ENCODE measurements around the gene CLCF1. TPM values are rescaled to one million over a fixed set of nuclear protein-coding genes. Genes with fewer than 3 reads are reported as not detected.

The CLCF1 gene
- total RNA-seq, 1 donor, result 0.81 TPM

DNA sequence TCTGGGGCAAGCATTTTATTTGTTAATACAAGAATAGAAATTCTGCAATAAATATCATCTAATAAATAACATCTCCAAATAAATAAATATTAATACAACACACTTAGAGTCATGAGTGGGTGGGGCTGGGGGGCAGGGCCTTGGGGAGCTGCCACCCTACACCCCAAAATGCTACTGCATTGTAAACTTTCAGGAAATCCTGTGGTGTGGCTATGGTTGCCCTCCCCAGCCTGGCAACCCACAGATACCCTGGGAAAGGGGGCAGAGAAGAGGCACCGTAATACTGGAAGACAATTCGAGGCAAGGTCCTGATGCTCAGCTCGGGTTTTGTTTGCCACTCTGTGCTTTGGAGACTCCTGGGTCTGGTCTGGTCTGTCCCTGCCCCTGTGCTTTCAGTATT is 9.2 kb downstream of the CLCF1 start:
- DNase-seq (ENCODE audit: low read depth in 2 of 3, low spot score in 2 of 3), result no peak

DNA sequence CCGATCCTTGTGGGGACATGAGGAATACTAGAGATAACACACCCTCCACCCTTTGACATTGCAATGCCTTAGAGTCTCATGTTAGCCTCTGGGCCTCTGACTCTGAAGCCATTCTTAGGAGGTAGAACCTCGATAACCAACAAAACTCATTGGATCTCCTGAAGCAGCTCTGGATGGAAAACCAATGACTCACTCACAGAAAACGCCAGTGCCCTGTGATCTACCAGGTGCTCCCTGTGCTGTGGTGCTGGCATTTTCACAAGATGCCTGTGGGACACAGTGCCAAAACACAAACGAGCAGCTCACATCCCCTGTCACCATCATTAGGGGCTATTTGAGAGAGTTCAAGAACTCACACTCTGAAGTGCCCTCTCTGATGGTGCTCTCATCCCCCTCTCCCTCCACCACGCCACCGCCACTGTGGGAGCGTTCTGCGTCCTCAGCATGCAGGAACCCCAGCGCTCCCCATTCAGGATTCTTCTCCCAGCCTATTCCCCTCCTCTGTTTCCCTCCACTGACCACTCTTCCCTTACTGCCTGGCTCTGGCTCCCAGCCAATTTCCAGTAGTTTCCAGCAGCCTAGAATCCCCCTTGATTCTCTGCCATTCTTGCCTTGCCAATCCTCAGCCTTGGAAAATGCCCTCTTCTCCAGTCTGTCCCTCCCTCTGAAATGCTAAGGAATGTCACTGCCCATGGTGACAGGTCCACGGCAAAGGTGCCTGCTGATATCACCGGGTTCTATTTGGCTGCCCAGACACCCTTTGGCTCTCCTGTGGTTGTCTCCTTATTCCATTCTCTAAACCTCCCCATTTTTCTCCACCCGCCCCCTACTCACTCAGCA is 15.3 kb downstream of the CLCF1 start:
- no peak for DNase-seq (ENCODE audit: low read depth in 2 of 3, low spot score in 2 of 3)

DNA sequence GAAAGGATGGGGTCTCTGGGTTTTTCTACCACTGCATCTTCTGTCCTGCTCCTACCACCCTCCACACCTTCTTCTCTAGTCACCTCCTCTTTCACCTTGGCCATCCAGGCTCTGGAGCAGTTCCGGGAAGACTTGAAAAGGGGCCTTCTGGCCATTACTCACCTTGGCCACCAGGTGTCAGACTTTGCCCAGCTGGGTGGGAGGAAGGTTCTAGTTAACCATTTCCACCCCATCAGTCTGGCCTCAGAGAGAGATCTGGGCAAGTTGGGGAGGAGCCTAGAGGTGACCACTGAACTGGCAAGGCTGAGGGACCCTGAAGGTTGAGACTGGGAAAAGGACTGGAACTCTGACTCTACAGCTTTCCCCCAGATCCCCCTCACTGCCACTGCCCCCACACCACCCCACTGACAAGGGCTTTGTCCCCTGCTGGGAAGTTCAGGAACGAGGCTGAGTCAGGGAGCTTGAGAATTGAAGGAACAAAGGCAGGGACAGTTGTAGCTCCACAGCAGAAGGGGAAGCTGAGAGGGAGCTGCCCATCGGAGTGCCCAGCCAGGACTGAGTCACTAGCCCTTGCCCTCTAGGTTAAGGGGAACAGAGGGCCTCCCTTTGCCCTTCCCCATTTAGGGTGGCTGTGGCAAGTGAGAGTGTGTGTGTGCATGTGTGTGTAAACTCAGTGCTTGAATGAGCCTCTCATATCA is 16.4 kb downstream of the CLCF1 start:
- peak in 2 of 3 donors; percentile 65 to 78 for DNase-seq (ENCODE audit: low read depth in 2 of 3, low spot score in 2 of 3)

DNA sequence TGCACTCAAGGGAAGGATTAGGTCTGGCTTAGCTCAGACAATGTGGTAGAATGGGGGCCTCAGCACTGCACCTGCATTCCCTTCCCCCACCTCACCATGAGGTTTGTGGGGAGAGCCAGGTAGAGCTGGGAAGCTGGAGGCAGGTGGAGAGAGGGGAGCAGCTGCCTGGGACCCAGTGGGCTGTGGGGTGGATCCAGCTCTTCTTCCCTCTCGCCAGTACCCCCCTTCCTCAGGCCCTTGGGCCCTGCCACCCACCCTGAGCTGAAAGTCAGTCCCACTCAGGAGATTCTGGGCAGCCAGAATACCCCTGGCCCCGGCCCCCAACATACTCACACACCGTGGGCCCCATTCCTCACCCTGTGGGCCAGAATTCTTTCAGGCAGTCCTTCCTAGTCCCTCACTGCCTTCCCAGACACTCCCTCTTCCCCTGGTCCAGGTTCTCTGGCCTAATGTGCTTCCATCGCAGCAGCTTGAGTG is 17.0 kb downstream of the CLCF1 start:
- no peak for DNase-seq (ENCODE audit: low read depth in 2 of 3, low spot score in 2 of 3)

DNA sequence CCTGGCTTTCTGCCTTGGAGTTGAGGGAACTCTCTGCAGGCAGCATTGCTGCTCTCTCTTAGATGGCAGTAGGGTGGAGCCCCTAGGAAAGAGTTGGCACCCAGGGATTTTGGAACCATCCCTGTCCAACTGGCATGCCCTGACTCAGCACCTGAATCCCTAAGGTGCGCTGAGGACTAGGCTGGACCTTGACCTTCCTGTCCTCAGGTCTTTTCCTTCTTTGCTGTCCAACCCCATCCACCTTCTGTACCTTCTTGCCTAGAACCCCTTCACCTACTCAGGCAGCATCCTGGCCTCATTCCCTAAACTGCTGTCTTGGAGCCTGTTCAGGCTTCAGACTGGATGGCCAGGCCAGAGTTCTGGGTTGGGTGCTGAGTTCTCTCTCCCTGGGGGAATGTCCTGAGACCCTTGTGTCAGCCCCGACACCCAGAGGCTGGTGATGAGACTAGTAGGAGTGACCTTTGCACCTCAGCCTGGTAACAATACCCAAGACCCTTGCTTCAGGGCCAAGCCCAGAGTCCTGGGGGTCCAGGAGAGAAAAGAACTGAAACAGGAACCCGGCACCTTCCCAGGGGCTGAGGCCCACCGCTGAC is 17.5 kb downstream of the CLCF1 start:
- no peak for DNase-seq (ENCODE audit: low read depth in 2 of 3, low spot score in 2 of 3)

DNA sequence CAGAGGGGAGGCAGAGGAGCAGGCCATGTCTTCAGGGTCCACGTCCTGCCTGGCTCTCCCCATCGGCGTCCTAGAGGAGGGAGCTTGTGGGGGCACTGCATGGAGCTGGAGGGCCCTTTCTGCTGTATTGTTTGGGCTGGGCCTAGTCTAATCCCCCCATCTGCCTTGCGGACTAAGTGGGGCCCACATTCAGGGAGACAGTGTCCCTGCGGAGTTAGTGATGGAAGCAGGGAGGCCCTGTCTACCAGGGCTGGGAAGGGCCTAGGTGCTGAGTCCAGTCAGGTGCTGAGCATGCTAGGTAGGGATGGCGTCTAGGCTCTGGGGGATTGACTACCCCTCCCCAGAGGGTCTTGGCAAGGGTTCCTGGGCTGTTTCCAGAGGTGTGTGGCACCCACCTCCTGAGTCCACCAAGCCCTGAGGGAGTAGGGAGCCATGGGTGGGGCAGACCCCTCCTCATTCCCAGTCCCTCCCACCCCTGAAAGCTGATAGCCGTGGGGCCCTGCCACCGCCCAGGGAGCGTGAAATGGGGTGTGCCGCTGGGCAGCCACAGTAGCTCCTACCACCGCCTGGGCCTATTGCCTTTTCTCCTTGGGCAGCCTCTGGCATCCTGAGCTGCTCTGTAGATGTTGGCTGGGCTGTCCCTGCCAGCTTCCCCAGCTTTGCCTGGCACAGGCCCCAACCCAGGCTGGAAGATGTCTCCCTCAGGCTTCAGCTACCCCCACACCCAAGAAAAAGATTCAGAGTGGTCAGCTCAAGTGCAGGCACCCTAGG is 18.2 kb downstream of the CLCF1 start:
- DNase-seq (ENCODE audit: low read depth in 2 of 3, low spot score in 2 of 3), result no peak

DNA sequence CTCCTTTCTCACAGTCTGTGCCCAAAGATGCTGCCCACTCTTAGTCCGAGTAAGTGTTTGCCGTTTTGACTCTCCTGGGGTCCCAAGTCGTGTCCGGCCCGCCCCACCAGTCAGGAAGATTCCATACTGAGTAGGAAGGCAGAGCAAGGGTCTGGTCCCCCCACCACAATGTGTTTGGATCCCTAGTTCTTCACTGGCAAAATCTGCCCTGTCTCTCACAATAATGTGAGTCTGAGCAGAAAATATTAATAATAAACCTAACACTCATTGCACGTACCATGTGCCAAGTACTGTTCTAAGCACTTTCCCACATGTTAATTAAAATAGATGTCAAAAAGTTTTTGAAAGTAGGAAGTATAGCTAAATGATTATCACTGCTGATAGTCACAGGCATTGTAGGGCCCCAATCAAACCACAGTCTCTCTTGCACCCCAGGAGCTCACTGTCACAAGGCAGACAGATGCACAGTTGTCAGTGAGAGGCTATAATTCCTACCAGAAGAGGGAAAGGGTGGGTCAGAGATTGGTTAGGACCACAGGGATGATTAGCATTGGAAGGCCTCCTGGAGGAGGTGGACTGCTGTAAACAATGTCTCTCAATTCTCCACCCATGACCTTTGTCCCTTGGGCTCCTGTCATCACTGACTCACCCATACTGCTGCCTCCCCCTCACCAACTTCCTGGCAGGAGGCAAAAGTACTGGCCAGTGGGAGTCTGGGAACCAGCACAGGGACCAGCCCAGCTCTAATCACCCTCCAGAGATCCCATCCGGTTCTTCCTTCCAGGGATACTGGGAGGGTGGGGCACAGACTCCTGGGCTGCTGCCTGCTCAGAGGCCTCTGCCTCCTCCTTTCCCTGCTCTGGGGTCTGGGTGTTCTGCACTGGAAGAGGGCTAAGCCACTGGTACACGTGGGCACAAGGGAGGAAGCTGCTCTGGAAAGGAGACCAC is 19.0 kb downstream of the CLCF1 start:
- DNase-seq (ENCODE audit: low read depth in 2 of 3, low spot score in 2 of 3), result no peak

DNA sequence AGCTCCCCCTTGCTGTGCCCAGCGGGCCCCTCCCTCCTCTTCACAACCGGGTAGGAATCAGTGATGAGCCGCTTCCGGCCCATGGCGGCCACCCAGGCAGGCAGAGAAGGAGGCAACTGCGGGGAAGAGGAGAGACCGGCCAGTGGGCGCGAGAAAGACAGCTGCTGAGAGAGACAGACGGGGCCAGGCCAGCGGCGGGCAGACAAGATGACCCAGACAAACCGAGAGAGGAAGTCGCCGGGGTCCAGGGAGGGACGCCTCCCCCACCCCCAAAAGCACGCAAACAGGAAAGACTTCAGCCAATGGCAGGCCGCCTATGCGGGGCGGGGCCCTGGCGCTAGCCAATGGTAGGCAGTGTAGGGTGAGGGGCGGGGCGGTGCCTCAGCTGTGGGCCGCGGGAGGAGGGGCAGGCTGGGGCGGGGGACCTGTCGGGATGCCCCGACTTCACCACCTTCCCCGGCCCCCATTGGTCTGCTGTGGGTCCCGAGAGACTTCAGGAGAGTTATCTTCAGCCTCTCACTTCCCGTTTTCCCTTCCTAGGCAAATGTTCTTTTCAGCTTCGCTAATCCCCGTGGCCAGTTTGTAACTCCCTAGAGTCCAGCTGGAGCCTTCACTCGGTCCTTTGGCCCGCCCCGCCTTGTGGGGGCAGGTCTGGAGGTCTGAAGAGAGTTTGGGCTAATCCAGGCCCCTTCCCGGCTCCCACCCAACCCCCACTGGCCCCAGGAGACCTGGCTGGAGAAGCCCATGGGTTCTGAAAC is 19.9 kb downstream of the CLCF1 start, which contains the start of gene POLD4:
Gene POLD4, minus strand, starts transcription at position 230 of the 758 bp plus-strand sequence. Its CDS starts 147 bp downstream, at position 83.
- DNase-seq (ENCODE audit: low read depth in 2 of 3, low spot score in 2 of 3), result peak; percentile 82 to 95 (median 92)

DNA sequence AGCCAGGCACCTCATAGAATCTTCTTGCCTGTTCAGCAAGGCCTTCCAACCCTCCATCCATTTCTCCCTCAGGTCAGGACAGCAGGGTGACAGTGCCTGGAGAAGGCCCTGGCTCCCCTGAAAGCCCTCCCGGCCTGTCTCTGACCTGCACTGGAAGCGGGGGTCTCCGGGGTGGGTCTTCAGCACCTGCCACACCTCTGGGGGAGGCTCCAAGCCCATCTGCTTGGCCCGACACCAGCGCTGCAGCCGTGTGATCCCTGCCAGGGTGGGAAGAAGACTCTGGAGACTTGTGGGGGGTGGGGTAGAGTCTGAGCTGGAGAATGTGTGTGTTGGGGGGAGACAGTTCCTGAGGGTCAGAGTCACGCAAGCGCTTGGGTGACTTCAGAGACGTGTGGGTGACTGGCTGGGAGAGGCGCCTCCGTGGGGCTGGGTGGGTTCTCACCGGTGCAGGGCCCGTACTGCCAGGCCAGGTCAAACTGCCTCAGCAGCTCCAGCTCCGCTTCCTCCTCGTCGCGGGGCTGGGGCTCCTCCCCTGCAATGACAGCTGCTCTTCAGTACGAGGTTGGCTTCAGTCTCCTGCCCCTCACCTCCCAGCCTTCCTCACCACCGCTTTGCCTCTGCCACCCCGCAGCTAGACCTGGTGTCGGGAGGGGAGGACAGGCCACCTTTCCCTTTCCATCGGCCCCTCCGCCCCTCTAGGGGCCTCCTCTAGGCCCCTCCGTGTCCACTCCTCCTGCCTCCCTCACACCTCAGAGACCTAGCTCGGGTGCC is 20.7 kb downstream of the CLCF1 start:
- DNase-seq (ENCODE audit: low read depth in 2 of 3, low spot score in 2 of 3), result no peak

DNA sequence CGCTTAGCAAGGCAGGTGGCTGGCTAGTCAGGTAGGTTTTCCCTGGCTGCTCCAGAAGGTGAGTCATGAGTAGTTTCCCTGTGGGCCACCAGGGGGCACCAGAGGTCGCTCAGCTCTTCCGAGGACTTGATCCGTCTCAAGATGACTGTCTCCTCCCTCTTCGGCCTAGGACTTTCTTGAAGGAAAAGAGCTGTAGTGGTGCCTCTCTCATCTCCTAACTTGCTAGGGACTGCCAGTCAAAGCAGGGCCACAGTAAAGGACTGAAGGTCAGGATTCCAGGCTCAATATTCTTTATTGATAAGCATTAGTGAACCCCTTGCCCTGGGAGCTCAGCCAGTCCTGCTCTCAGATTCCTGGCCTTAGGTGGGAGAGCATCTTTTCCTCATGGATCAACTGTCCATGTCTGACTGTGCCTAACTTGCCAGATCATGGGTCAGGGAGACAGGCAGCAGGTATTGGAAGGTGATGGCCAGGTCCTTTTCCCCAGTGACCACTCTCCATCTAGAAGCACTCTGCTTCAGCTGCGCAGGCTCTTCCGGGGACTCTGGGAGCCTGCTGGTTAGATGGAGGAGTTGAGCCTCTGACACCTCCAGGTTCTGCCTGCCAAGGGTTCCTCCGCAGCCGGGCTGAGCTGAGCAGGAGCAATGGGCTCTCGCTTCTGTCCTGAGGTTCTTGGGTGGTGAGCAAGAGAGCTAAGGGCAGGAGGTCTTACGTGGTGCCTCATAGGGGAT is 22.0 kb downstream of the CLCF1 start:
- peak; percentile 75 to 76 (median 76) for DNase-seq (ENCODE audit: low read depth in 2 of 3, low spot score in 2 of 3)

DNA sequence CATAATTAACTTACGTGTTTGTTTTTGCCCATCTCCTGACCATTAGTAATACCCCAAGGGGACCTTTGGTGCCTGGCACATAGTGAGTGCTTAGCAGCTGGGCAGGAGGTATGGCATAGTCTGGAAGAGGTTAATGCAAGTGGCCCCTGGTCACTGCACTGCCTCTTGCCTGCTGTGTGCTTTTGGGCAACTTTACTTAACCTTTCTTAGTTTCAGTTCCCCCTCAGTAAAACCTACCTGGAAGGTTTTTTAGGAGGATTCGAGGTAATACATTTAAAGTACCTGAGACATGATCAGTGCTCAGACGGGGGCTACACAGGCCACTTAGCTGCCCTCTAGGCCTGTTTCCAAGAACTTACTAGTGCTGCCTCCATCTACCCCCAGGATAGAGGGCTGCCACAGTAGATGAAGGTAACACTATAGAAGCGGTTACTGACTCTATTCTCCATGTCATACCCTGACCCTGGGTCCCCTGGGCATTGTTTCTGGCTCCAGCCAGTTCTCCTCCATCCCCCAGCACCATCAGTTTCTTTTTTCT is 23.4 kb downstream of the CLCF1 start:
- DNase-seq (ENCODE audit: low read depth in 2 of 3, low spot score in 2 of 3), result no peak

DNA sequence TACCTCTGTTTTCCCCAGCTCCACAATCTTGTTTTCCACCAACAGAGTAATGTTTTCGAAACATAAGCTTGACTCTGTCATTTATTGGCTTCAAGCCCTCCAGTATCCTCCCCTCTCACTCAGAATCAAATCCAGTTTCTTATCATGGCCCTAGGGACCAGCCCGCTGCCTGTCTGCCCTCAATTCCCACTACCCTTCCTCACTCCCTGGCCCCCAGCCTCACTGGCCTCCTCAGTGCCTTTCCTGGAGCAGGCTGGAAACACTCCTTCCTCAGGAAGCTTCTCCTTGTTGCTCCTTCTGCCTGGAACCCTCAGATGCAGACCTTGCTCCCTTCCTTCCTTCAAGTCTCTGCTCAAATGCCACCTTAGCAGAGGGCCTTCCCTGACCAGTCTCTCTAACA is 23.9 kb downstream of the CLCF1 start:
- DNase-seq (ENCODE audit: low read depth in 2 of 3, low spot score in 2 of 3), result no peak

DNA sequence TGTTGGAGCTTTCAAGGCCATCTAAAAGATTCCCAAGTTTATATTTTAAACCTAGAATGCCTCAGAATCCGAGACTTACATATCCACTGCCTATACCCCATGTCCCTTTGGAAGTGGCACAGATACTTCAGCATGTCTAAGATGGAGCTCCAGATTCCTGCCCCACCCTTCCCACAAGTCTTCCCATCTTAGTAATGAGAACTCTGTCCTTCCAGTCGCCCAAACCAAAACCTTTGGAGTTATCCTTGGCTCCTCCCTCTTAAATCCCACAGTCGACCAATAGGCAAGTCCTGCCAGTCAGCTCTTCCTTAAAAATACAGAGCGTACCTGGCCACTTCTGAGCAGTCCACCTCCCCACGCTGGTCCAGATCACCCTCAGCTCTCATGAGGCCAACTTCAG is 24.4 kb downstream of the CLCF1 start:
- DNase-seq (ENCODE audit: low read depth in 2 of 3, low spot score in 2 of 3), result no peak

DNA sequence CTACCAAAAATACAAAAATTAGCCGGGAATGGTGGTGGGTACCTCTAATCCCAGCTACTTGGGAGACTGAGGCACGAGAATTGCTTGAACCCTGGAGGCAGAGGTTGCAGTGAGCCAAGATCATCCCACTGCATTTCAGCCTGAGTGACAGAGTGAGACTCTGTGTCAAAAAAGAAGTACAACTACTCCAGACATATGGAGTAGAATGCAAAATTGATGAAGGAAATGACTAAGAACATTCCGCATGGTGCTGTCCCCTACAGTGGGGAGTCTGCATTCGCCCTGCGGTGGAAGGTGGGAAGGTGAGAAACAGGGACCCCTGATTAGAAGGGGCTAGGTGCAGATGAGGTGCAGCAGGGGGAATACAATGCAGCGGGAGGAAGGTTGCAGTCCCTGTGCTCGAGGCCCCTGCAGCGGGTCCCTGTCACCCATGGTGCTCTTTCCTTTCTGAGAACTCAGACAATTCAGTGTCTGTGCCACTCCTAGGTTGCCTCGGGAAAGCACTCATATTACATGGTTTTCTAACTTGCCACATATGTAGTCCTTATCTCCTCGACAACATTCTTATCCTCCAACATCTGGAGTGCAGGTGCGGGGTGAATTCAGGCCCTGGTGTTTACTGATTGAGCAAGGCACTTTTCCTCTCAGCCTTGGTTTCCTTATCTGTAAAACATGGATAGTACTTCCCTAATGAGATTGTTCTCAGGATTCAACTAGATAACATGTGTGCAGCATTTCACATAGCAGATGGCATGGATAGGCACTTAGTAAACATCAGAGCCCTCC is 25.2 kb downstream of the CLCF1 start:
- DNase-seq (ENCODE audit: low read depth in 2 of 3, low spot score in 2 of 3), result no peak

DNA sequence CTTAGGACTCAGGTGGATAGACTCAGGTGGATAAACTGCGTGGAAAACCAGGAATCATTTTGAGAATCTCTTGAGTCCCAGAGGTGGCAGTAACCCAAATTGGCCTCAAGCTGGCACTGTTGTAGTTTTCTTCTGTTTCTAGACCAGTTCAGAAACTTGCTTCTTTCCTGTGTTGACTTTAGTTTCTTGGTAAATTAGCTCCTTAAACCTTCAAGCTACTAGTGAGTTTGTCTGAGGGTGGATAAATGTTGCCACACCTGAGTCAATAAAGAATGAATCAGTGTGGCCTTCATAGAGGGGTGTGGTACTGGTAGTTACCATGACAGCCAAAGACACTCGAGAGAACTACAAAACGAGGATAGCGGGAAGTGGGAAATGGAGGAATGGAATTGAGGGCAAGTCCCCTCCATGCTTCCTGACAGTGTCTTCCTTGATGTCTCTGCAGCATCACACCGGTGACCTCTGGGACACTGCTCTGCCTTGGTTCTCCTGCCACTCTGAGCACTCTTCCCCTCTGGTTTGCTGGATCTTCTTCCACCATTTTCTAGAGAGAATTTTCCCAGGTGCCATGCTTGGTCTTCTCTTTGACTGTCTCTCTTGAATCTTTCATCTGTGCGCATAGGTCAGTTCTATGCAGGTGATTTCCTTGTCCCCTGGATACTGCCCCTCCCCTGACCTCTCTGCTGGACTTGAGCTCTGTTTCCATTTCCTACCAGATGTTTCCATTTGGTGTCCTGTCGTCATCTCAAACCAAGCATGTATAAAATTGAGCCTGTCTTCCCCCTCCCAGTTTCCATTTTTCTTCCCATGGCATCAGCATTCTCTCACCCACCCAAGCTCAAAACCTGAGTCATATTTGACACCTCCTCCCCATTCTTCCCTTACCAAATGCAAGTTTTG is 27.2 kb downstream of the CLCF1 start:
- peak in 1 of 3 donors; percentile 43 for DNase-seq (ENCODE audit: low read depth in 2 of 3, low spot score in 2 of 3)

Data from hematopoietic multipotent progenitor cell (in vitro differentiated cells).